ENCODE results near the gene THSD4. TPM values are rescaled to one million over a fixed set of nuclear protein-coding genes. Genes with fewer than 3 reads are reported as not detected.
"Not testable (repeated sequence)": the region's sequence is repeated elsewhere in the genome, so short reads cannot be mapped to it uniquely, and the experiment has no call there.

THSD4 gene
- total RNA-seq, 2 experiments from 2014 or later = not detected

DNA sequence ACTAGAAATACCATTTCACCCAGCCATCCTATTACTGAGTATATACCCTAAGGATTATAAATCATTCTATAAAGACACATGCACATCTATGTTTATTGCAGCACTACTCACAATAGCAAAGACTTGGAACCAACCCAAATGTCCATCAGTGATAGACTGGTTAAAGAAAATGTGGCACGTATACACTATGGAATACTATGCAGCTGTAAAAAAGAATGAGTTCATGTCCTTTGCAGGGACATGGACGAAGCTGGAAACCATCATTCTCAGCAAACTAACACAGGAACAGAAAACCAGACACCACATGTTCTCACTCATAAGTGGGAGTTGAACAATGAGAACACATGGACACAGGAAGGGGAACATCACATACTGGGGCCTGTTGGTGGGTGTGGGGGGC is 324.2 kb downstream of the THSD4 start:
- H3K27ac Mint-ChIP-seq; ATAC-seq; DNase-seq; H3K4me3 Mint-ChIP-seq; H3K36me3 Mint-ChIP-seq; H3K4me1 Mint-ChIP-seq; H3K9me3 Mint-ChIP-seq (ENCODE audit: low read depth): not testable (repeated sequence)
- CTCF ChIA-PET = interaction anchor here (1.4 to 3.4 kb wide), 2 partner anchors 53 to 614 kb away, joined by 3 to 26 read pairs; no protein-coding TSS in a partner anchor
- H3K27me3 Mint-ChIP-seq = peaks cover 12% of the 10 kb centered on the region

DNA sequence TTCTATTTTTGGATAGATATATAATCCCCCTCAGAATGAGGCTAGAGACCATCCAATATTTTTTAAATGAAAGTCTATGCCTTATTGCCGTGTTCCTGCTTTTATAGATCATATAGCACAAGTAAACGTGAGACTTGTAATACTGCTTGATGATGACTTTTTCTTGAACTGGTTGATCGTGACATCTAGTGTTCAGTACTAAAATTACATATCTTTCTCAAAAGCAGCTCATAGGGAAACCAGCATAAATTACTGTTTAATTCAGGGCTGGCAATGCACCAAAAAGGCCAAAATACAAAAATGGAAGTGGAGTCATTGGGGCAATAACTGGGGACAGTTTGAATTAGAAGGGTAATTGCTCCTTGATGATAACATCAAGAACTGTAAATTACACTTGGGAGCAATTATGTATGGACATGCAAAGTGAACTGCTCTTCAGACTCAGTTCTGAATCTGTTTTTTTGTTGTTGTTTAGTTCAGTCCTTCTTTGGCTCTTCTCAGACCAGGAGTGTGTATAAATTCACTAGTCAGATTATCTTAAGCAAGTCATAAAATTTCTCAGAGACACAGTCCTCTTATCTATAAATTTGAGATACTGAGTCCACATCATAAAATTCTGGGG is 325.3 kb downstream of the THSD4 start:
- DNase-seq (no peak), ATAC-seq (no peak)
- Mint-ChIP-seq H3K27ac (no peak overlapping the region), H3K4me3 (no peak overlapping the region), H3K9me3 (ENCODE audit: low read depth) (no peaks in the 10 kb centered on the region), H3K4me1 (no peaks in the 10 kb centered on the region), H3K27me3 (peaks cover 10% of the 10 kb centered on the region), H3K36me3 (no peaks in the 10 kb centered on the region)
- CTCF ChIA-PET = interaction anchor here (1.0 to 3.4 kb wide), 5 partner anchors 54 to 615 kb away, joined by 3 to 26 read pairs (median 3); no protein-coding TSS in a partner anchor

DNA sequence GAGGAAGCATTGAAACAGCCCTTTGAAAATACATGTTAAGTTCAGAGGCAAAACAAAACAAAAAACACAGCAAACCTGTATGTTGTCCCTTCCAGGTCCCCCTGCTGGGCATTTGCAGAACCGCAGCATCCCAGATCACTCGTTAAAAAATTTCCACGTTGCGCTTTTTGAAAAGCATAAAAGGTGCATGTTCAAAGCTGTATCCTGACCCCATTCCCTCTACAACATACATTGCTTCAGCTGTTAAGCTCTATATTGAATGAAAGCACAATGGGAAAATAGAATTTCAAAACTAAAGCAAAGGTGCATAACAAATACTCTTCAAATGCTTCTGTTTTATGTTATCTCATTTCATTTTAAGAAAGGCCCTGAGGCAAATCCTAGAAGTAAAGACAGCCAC is 328.3 kb downstream of the THSD4 start:
- Mint-ChIP-seq H3K36me3 (no peaks in the 10 kb centered on the region), H3K27ac (no peak overlapping the region), H3K4me1 (no peaks in the 10 kb centered on the region), H3K9me3 (ENCODE audit: low read depth) (no peaks in the 10 kb centered on the region), H3K4me3 (no peak overlapping the region), H3K27me3 (peaks cover 12% of the 10 kb centered on the region)
- CTCF ChIA-PET = interaction anchor here (1.0 to 1.8 kb wide), 4 partner anchors 9 to 714 kb away, joined by 3 to 6 read pairs (median 4); no protein-coding TSS in a partner anchor
- peak; percentile 44 for DNase-seq
- ATAC-seq = no peak

DNA sequence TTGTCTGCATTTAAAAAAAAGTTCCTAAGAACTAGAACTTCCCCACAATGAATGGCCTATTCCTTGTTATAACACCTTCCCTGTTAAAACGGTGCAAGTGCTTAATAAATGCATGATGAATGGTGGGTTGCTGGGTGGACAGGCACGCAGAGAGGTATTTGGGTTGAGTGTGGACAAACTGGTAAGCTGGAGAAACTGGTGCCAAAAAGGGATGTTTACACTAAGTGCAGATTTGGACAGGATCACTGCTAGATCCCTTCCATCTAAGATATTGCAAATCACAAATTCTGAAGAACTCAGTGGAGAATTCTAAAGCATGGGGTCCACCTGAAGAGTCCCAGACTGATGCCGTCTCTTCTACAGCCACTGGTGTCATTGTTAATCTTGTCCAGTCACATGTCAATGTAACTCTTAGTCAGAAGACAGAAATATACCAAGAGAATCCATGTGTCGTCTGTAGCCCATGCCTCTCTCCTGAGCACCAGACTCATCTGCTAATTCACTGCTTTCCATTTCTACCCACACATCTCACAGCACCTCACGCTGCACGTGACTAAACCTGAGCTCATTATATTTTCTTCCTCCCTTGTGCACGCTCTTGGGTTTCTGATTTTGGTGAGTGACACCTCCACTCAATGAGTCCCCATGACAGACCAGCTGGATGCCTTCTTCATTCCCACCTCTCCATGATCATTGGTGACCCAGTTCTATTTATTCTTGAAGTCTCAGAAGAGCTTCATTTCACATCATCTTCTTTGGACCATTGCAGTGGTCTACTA is 328.9 kb downstream of the THSD4 start:
- Mint-ChIP-seq H3K27me3 (peaks cover 12% of the 10 kb centered on the region), H3K9me3 (ENCODE audit: low read depth) (no peaks in the 10 kb centered on the region), H3K27ac (no peak overlapping the region), H3K4me1 (no peaks in the 10 kb centered on the region), H3K36me3 (no peaks in the 10 kb centered on the region), H3K4me3 (no peak overlapping the region)
- no peak for ATAC-seq
- CTCF ChIA-PET = interaction anchor here (1.3 to 1.8 kb wide), 3 partner anchors 13 to 713 kb away, joined by 3 to 6 read pairs (median 4); no protein-coding TSS in a partner anchor
- DNase-seq = no peak

DNA sequence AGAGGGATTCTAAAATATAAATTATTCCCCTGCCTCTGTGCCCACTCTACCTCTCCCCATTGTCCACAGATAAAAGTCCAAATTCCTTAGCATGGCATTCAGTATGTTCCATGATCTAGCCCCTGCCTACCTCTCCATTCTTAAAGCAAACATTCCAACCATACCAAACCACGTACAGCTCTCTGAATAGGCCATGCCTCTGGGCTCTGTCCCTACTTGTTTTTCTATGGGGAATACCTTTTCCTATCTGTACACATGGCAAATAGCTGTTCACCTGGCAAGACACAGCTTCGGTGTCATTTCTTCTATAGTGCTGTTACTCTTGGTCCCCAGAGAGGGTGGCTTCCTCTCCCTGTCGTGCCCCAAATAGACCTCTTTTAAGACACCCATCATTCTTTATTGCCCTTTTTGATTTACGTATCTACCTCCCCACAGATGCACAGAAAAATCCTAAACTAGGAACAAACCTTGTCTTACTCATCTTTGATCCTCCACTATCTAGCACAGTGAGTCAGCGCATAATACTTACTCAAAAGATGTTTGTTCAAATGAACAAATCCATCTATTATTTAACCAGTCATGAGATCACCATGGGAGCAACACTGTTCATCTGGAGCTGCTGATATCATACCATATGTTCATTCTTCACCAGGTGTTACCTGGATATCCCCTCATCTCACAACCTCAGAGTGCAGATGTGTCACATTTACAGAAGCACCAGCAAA is 329.8 kb downstream of the THSD4 start:
- Mint-ChIP-seq H3K4me1 (no peaks in the 10 kb centered on the region), H3K4me3 (no peak overlapping the region), H3K9me3 (ENCODE audit: low read depth) (no peaks in the 10 kb centered on the region), H3K27me3 (peaks cover 10% of the 10 kb centered on the region), H3K36me3 (no peaks in the 10 kb centered on the region), H3K27ac (no peak overlapping the region)
- ATAC-seq (no peak), DNase-seq (no peak)
- CTCF ChIA-PET = interaction anchor here (0.7 to 1.8 kb wide), 3 partner anchors 14 to 59 kb away, joined by 3 to 6 read pairs (median 4); no protein-coding TSS in a partner anchor

DNA sequence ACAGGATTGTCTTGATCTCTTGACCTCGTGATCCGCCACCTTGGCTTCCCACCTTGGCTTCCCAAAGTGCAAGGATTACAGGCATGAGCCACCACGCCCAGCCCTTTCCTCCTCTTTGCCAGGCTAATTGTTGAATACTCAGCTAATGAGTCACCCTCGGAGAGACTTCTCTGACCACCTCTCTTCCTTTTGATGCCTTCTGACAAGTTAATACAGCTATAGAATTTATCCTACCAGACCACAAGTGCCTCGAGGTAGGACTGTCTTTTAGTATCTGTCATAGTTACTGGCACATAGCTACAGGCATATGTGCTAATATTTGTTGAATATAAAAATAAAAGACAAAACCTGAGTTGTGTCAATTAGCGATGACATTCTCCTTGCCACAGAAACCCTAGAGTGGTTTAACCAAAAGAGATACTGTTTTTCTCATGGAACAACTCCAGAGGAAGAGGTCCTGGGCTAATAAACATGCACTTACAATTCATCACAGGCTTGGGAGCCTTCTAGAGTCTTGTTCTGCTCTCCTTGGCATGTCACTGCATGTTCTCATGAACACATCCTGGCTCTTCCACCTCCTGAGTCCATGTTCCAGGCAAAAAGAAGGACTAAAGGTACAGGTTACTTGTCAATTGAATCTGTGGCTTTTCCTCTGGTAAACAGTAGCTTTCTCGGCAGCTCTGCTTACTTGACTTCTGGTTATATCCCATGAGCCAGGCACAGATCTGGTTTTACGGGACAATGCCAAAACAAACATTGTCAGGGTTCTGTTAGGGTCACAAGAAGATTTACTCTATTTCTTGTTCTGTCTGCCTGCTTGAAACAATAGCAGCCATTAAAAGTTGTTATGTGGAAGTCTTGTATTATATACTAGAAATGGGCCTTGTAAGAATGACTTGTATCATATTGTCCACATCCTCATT is 332.3 kb downstream of the THSD4 start:
- CTCF ChIA-PET = no interaction called here
- H3K4me3 Mint-ChIP-seq = no peak overlapping the region
- no peaks in the 10 kb centered on the region for H3K9me3 Mint-ChIP-seq (ENCODE audit: low read depth)
- no peaks in the 10 kb centered on the region for H3K36me3 Mint-ChIP-seq
- H3K27me3 Mint-ChIP-seq = peaks cover 7% of the 10 kb centered on the region
- no peaks in the 10 kb centered on the region for H3K4me1 Mint-ChIP-seq
- H3K27ac Mint-ChIP-seq = no peak overlapping the region
- ATAC-seq (no peak), DNase-seq (no peak)

DNA sequence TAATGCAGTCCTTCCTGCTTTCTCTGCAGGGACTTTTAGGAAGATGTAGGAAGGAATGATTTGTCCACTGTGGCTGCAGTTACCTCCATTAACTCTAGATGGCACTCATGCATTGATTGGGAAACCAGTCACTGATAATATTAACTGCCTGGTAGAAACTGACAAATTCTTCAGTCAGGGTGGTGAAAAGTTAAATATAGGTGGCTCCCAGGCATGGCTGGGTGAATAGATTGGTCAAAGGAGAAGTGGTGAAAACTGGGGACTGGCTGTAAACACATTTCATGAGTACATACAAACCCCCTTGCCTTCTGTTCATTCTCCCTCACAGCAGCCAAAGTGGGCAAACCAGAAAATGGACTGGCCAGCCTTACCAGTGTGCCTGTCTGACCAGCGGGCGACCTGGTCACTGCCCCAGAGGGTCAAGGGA is 333.4 kb downstream of the THSD4 start:
- Mint-ChIP-seq H3K27ac (no peak overlapping the region), H3K36me3 (no peaks in the 10 kb centered on the region), H3K27me3 (peaks cover 4% of the 10 kb centered on the region), H3K4me1 (no peaks in the 10 kb centered on the region), H3K9me3 (ENCODE audit: low read depth) (no peaks in the 10 kb centered on the region), H3K4me3 (no peak overlapping the region)
- DNase-seq (no peak), ATAC-seq (no peak)
- CTCF ChIA-PET = no interaction called here

DNA sequence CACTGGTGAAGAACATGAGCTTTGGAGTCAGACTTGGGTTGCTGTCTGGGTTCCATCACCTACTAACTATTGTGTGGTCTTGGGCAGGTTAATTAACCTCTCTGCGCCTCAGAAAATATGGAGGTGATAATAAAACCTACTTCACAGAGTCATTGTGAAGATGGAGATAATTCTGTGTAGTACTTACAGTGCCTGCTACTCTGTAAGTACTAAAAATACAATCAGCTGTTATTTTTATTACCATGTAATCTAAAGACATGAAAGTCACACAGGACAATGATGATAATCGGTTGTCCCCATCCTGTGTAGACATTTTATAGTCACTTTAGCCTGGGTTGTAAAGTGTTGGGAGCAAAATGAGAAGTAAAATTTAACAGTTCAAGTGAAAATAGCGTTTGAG is 334.1 kb downstream of the THSD4 start:
- CTCF ChIA-PET = no interaction called here

DNA sequence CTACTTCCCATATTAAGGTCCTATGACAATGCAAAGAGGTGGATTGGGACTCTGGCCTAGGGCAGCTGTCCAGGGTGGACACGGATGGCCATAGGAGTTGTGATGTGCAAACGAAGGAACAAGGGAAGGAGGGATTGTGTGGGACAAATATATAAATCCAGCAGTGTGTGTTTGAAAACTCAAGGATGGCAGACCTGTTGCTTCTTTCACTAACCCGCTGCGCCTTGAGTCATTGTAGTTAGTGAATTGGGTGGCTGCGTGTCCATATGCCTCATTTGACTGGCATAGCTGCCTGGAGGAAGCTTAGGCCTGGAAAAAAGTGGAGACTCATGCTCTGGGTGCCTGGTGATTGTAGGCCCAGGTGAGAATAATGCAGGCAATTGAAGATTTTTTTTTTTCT is 334.7 kb downstream of the THSD4 start:
- Mint-ChIP-seq H3K27me3 (peaks cover 10% of the 10 kb centered on the region), H3K36me3 (no peaks in the 10 kb centered on the region), H3K4me1 (no peaks in the 10 kb centered on the region), H3K9me3 (ENCODE audit: low read depth) (no peaks in the 10 kb centered on the region), H3K27ac (no peak overlapping the region), H3K4me3 (no peak overlapping the region)
- ATAC-seq (no peak), DNase-seq (no peak)
- CTCF ChIA-PET = no interaction called here

More for the DNA sequence above, 334.1 kb downstream of the THSD4 start:
- no peaks in the 10 kb centered on the region for H3K9me3 Mint-ChIP-seq (ENCODE audit: low read depth)
- no peaks in the 10 kb centered on the region for H3K4me1 Mint-ChIP-seq
- H3K4me3 Mint-ChIP-seq = no peak overlapping the region
- peaks cover 4% of the 10 kb centered on the region for H3K27me3 Mint-ChIP-seq
- no peaks in the 10 kb centered on the region for H3K36me3 Mint-ChIP-seq
- no peak overlapping the region for H3K27ac Mint-ChIP-seq
- no peak for ATAC-seq
- no peak for DNase-seq

DNA sequence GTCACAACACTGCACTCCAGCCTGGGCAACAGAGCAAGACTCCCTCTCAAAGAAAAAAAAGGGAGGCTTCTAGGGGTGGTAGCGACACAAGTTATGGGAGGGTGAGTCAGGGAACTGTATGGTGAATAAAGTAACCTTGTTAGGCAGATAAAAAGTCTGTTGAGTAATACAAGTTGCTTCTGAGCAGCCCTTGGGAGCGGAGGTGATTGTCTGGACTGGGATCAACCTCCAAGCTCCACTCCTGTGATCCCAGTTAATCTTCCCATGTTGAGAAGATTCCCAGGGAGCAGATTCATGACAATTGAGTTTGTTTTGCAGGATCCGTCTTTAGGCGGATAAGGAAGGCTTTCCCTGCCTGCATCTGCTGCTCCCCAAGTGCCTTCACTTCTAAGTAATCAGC is 335.9 kb downstream of the THSD4 start:
- Mint-ChIP-seq H3K4me3 (no peak overlapping the region), H3K4me1 (no peaks in the 10 kb centered on the region)
- CTCF ChIA-PET = no interaction called here

DNA sequence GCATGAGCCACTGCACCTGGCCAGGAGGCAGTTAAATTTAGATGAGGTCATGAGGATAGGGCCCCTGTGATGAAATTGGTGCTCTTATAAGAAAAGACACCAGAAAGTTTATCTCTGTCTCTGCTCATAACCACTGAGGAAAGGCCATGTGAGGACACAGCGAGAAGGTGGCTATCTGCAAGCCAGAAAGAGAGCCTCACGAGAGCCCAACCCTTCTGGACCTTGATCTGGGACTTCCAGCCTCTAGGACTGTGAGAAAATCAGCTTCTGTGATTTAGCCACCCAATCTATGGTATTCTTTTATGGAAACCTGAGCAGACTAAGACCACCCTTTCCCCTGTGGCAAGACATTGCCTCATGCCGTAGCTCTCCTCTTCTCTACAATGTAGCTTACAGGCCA is 337.6 kb downstream of the THSD4 start:
- Mint-ChIP-seq H3K9me3 (ENCODE audit: low read depth) (no peaks in the 10 kb centered on the region), H3K27ac (no peak overlapping the region), H3K27me3 (peaks cover 18% of the 10 kb centered on the region), H3K36me3 (no peaks in the 10 kb centered on the region), H3K4me3 (no peak overlapping the region), H3K4me1 (no peaks in the 10 kb centered on the region)
- no peak for DNase-seq
- ATAC-seq = no peak
- CTCF ChIA-PET = interaction anchor here (1.1 kb wide), 1 partner anchor 10 kb away, joined by 3 read pairs; no protein-coding TSS in a partner anchor

More for the DNA sequence above, 335.9 kb downstream of the THSD4 start:
- Mint-ChIP-seq H3K36me3 (no peaks in the 10 kb centered on the region), H3K27me3 (peaks cover 16% of the 10 kb centered on the region), H3K9me3 (ENCODE audit: low read depth) (no peaks in the 10 kb centered on the region), H3K27ac (no peak overlapping the region)
- DNase-seq = no peak
- no peak for ATAC-seq

DNA sequence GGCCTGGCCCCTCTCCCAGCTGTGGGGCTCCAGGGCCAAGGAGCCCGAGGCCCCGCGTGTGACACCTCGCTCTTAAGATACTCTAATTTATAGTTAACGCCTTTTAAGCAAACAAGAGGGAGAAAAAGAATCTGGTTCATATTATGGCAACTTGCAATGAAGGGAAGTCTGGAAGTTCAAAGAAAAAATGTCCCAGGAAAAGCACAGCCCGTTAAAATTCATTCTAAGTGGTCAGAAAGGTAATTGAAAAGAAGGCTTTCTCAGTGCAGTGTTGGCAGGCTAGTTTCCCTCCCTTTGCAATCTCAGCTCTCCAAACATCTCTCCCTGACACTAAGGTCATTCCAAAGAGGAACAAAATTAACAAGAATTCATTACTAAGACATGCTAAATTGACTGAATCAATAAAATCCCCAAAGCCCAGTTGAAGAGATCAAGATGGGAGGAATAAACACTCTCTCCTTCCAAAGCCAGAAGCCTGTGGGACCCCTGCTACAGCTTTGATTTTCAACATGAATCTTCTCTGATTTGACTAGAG is 339.3 kb downstream of the THSD4 start:
- no peak overlapping the region for H3K4me3 Mint-ChIP-seq
- CTCF ChIA-PET = no interaction called here
- H3K36me3 Mint-ChIP-seq = no peaks in the 10 kb centered on the region
- no peak for DNase-seq
- ATAC-seq = no peak
- peaks cover 21% of the 10 kb centered on the region for H3K27me3 Mint-ChIP-seq
- H3K9me3 Mint-ChIP-seq (ENCODE audit: low read depth) = no peaks in the 10 kb centered on the region
- no peaks in the 10 kb centered on the region for H3K4me1 Mint-ChIP-seq
- no peak overlapping the region for H3K27ac Mint-ChIP-seq

Measured in activated CD8-positive, alpha-beta memory T cell treated with anti-CD3 and anti-CD28 coated beads, Interleukin-2, amount 10 ng/mL, durations not matched to agents 7 days and 5 days (primary cell).